ENCODE data around the gene BAZ2A. TPM values are rescaled to one million over a fixed set of nuclear protein-coding genes. Genes with fewer than 3 reads are reported as not detected.

BAZ2A gene
- total RNA-seq, 2 experiments from 2014 or later = 40.6 to 139 TPM

DNA sequence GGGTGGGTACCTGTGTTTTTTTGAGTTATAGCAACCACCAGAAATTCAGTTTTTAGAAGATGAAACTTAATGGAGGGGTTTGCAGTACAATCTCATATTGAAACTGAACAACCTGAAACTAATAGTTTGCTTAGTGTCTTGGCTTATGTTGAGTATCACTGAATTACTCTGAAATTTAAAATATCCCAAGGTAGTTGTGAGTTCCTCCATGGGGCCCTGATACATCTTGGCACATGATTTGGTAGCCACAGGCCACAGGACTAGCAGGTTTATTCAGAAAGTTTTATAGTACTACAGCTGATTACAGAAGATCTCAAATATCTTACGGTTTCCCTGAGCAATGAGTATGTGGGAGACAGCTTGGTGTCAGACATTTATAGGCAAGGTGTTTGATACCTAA lies 47.6 kb upstream of the BAZ2A start:
- H3K4me3 ChIP-seq (ENCODE audit: low read depth, low read length, poor library complexity, severe bottlenecking) = no peak overlapping the region
- no peak overlapping the region for H3K4me2 ChIP-seq (ENCODE audit: low read length)
- peaks cover 30% of the 10 kb centered on the region for H4K20me1 ChIP-seq (ENCODE audit: insufficient read depth, low read length)
- no peak for DNase-seq (ENCODE audit: low spot score)
- no peaks in the 10 kb centered on the region for H3K9me2 ChIP-seq (ENCODE audit: insufficient read depth, low read length)
- ChIA-PET CTCF (ENCODE audit: unreplicated experiment) (no interaction called here), POLR2A (interaction anchor here (0.7 to 1.3 kb wide), 3 partner anchors 9 to 955 kb away, joined by 3 to 8 read pairs (median 4); partner anchors contain the start of gene B4GALNT1)
- peaks cover 91% of the 10 kb centered on the region for H3K36me3 ChIP-seq (ENCODE audit: insufficient read depth, low read length)
- no peak overlapping the region for H3K27ac ChIP-seq (ENCODE audit: low read depth, low read length, poor library complexity, severe bottlenecking)
- peaks cover 97% of the 10 kb centered on the region for H3K79me2 ChIP-seq (ENCODE audit: insufficient read depth, low read depth, low read length)
- TF ChIP-seq EZH2phosphoT487 (IDR thresholded peaks at IDR 0.05; ENCODE audit: borderline replicate concordance, low read depth, low read length) (no peak), CTCF (conservative IDR thresholded peaks at IDR 0.05; ENCODE audit: low read length) (no peak)
- H3K4me1 ChIP-seq (ENCODE audit: insufficient read depth, low read length, poor library complexity, severe bottlenecking) = no peaks in the 10 kb centered on the region
- intact Hi-C loops (cut with micrococcal nuclease; ENCODE audit: unreplicated experiment) = no loop called here
- TSS peak; percentile 13 for BruUV-seq (replicated peaks)
- no peak overlapping the region for H2AFZ ChIP-seq (ENCODE audit: low read length)
- no peaks in the 10 kb centered on the region for H3K9me3 ChIP-seq (ENCODE audit: low read length)

- Histone ChIP-seq H2AFZ (ENCODE audit: low read length) (no peak overlapping the region), H3K27ac (ENCODE audit: low read depth, low read length, poor library complexity, severe bottlenecking) (no peak overlapping the region), H3K4me2 (ENCODE audit: low read length) (no peak overlapping the region), H4K20me1 (ENCODE audit: insufficient read depth, low read length) (peaks cover 31% of the 10 kb centered on the region), H3K4me1 (ENCODE audit: insufficient read depth, low read length, poor library complexity, severe bottlenecking) (no peaks in the 10 kb centered on the region), H3K4me3 (ENCODE audit: low read depth, low read length, poor library complexity, severe bottlenecking) (no peak overlapping the region), H3K9me3 (ENCODE audit: low read length) (no peaks in the 10 kb centered on the region), H3K79me2 (ENCODE audit: insufficient read depth, low read depth, low read length) (peaks cover 97% of the 10 kb centered on the region), H3K36me3 (ENCODE audit: insufficient read depth, low read length) (peaks cover 91% of the 10 kb centered on the region), H3K9me2 (ENCODE audit: insufficient read depth, low read length) (no peaks in the 10 kb centered on the region)
- intact Hi-C loops (cut with micrococcal nuclease; ENCODE audit: unreplicated experiment) = no loop called here
- CTCF ChIA-PET (ENCODE audit: unreplicated experiment) = no interaction called here
- POLR2A ChIA-PET = interaction anchor here (0.6 to 1.3 kb wide), 3 partner anchors 9 to 956 kb away, joined by 3 to 8 read pairs (median 4); partner anchors contain the start of gene B4GALNT1
- DNase-seq (ENCODE audit: low spot score) = no peak
- BruUV-seq (replicated peaks) = no TSS peak
- TF ChIP-seq CTCF (conservative IDR thresholded peaks at IDR 0.05; ENCODE audit: low read length) (no peak), EZH2phosphoT487 (IDR thresholded peaks at IDR 0.05; ENCODE audit: borderline replicate concordance, low read depth, low read length) (no peak)
Observed at GRCh38 chr12:56676851-56677580, 46.9 kb upstream of the BAZ2A start.

- no peak for TF ChIP-seq CTCF (conservative IDR thresholded peaks at IDR 0.05; ENCODE audit: low read length)
- TF ChIP-seq EZH2phosphoT487 (IDR thresholded peaks at IDR 0.05; ENCODE audit: borderline replicate concordance, low read depth, low read length) = no peak
- no peaks in the 10 kb centered on the region for H3K9me2 ChIP-seq (ENCODE audit: insufficient read depth, low read length)
- no peak overlapping the region for H2AFZ ChIP-seq (ENCODE audit: low read length)
- H4K20me1 ChIP-seq (ENCODE audit: insufficient read depth, low read length) = peaks cover 23% of the 10 kb centered on the region
- no TSS peak for BruUV-seq (replicated peaks)
- H3K4me3 ChIP-seq (ENCODE audit: low read depth, low read length, poor library complexity, severe bottlenecking) = no peak overlapping the region
- intact Hi-C loops (cut with micrococcal nuclease; ENCODE audit: unreplicated experiment) = no loop called here
- H3K36me3 ChIP-seq (ENCODE audit: insufficient read depth, low read length) = peaks cover 92% of the 10 kb centered on the region
- CTCF ChIA-PET (ENCODE audit: unreplicated experiment) = no interaction called here
- H3K9me3 ChIP-seq (ENCODE audit: low read length) = no peaks in the 10 kb centered on the region
- no peak overlapping the region for H3K27ac ChIP-seq (ENCODE audit: low read depth, low read length, poor library complexity, severe bottlenecking)
- POLR2A ChIA-PET = interaction anchor here (1.2 kb wide), 1 partner anchor 69 kb away, joined by 3 read pairs; no protein-coding TSS in a partner anchor
- H3K4me1 ChIP-seq (ENCODE audit: insufficient read depth, low read length, poor library complexity, severe bottlenecking) = no peaks in the 10 kb centered on the region
- H3K79me2 ChIP-seq (ENCODE audit: insufficient read depth, low read depth, low read length) = peaks cover 81% of the 10 kb centered on the region
- no peak for DNase-seq (ENCODE audit: low spot score)
- no peak overlapping the region for H3K4me2 ChIP-seq (ENCODE audit: low read length)
Observed at GRCh38 chr12:56671608-56672007, 41.5 kb upstream of the BAZ2A start.
